K562 (cell line): ENCODE results near the gene RRM2. TPM values are rescaled to one million over a fixed set of nuclear protein-coding genes. Genes with fewer than 3 reads are reported as not detected.

Source experiments
- ATAC-seq: fragments of 200-7000 bp; cut with Tn5 transposase; 3 replicates; pipeline ENCODE4 v1.9.1; 2020; ENCODE audit warnings: moderate library complexity
- BruUV-seq: library from RNA; stranded (reverse); fragments of 400-500 nt; replicated peaks from 2 replicates; lab custom pipeline; 2021; lab: Mats Ljungman, UMichigan
- CTCF ChIA-PET: fragments of 300-600 bp; formaldehyde crosslinking; extraction: SDS; loops from one replicate; lab custom pipeline; 2021; ENCODE audit warnings: low intra/inter-chr PET ratio; lab: Yijun Ruan, JAX
- POLR2A ChIA-PET: fragments of 300-600, 350-650 bp; sonication (Branson Sonifier 250); formaldehyde crosslinking; extraction: SDS; loops from one replicate; lab custom pipeline; 2021; ENCODE audit warnings: antibody characterized with exemption, inconsistent platforms; lab: Yijun Ruan, JAX
- DNase-seq, 4 experiments: peaks; one replicate each; pipeline versions ENCODE4 v3.0.0 to v3.0.0-alpha.2; 2011 to 2018; ENCODE audit warnings: low spot score in 3 of 4, mixed read lengths in 3 of 4; ENCODE audit errors: extremely low read depth in 1 of 4
- FAIRE-seq: peaks from 2 replicates; lab custom pipeline; 2011; peaks lifted over from hg19 to GRCh38; lab: Jason Lieb, UNC
- H2AFZ ChIP-seq: 2 replicates; pipeline ENCODE4 v1.6.0; 2011; ENCODE audit warnings: low read depth, low read length, control low read depth, inconsistent platforms
- H3K27ac ChIP-seq: fragments of 200-600 bp; 3 replicates; pipeline ENCODE4 v1.8.0; 2011; ENCODE audit warnings: low read depth, mild to moderate bottlenecking, control low read depth, inconsistent platforms, low read length, moderate library complexity, mixed read lengths; ENCODE audit errors: extremely low read depth
- H3K27me3 ChIP-seq, 2 experiments: fragments of 300-600 bp in 1 of 2; 2 replicates in 1 of 2; 3 replicates in 1 of 2; pipeline versions ENCODE4 v1.6.0 to v1.8.0; 2011; ENCODE audit warnings: inconsistent platforms in 2 of 2, low read length in 2 of 2, mild to moderate bottlenecking in 1 of 2, mixed read lengths in 1 of 2, moderate library complexity in 1 of 2; ENCODE audit not compliant: control insufficient read depth in 2 of 2, insufficient read depth in 2 of 2
- H3K36me3 ChIP-seq: fragments of 300-600 bp; 3 replicates; pipeline ENCODE4 v1.8.0; 2011; ENCODE audit warnings: mild to moderate bottlenecking, low read length, inconsistent platforms; ENCODE audit not compliant: control insufficient read depth, insufficient read depth
- H3K4me1 ChIP-seq, 2 experiments: fragments of 200-600 bp in 1 of 2; replicated peaks in 1 of 2; 2 replicates in 1 of 2; 3 replicates in 1 of 2; pipeline versions ENCODE4 v1.5.1 to v1.8.0; 2011; ENCODE audit warnings: inconsistent platforms in 2 of 2, low read length in 2 of 2, mild to moderate bottlenecking in 1 of 2, mixed read lengths in 1 of 2, moderate library complexity in 1 of 2; ENCODE audit not compliant: control insufficient read depth in 2 of 2, insufficient read depth in 2 of 2
- H3K4me2 ChIP-seq: 2 replicates; pipeline ENCODE4 v1.6.1; 2011; ENCODE audit warnings: low read length, control low read depth, inconsistent platforms, mixed read lengths; ENCODE audit not compliant: insufficient read depth
- H3K4me3 ChIP-seq: fragments of 200-600 bp; sonication (generic), shearing (Covaris generic); 2 replicates; pipeline ENCODE4 v1.5.1; 2016; ENCODE audit warnings: control low read depth, inconsistent platforms
- H3K79me2 ChIP-seq: fragments of 200-600 bp; 3 replicates; pipeline ENCODE4 v1.8.0; 2011; ENCODE audit warnings: low read length, inconsistent platforms; ENCODE audit not compliant: control insufficient read depth, insufficient read depth
- H3K9ac ChIP-seq, 2 experiments: 2 replicates each; pipeline versions ENCODE4 v1.6.0 to v1.6.1; 2011; ENCODE audit warnings: low read depth in 2 of 2, low read length in 2 of 2, control low read depth in 1 of 2, inconsistent platforms in 1 of 2, mild to moderate bottlenecking in 1 of 2, mixed read lengths in 1 of 2; ENCODE audit not compliant: insufficient read depth in 1 of 2
- H3K9me1 ChIP-seq: one replicate; pipeline ENCODE4 v1.6.0; 2011; ENCODE audit warnings: inconsistent platforms, mild to moderate bottlenecking, low read length, moderate library complexity; ENCODE audit not compliant: control insufficient read depth, insufficient read depth
- H3K9me3 ChIP-seq: replicated peaks from 2 replicates; pipeline ENCODE4 v1.5.1; 2011; ENCODE audit warnings: low read depth, low read length, inconsistent platforms; ENCODE audit not compliant: control insufficient read depth, insufficient read depth
- H4K20me1 ChIP-seq: replicated peaks from 2 replicates; pipeline ENCODE4 v1.6.1; 2011; ENCODE audit warnings: low read length, inconsistent platforms, mixed read lengths; ENCODE audit not compliant: control insufficient read depth, insufficient read depth
- FUS ChIP-seq: fragments of 200-400 bp; formaldehyde crosslinking; optimal IDR thresholded peaks from 2 replicates; pipeline ENCODE3; 2017; ENCODE audit warnings: low read depth, low read length
- PTTG1 ChIP-seq: fragments of 450-650 bp; IDR thresholded peaks from 2 replicates; pipeline ENCODE4 v1.6.1; 2016; ENCODE audit warnings: low read depth, mild to moderate bottlenecking, missing genetic modification characterization, missing compliant biosample characterization
- RAD21 ChIP-seq, 2 experiments: fragments of 250-450 bp in 1 of 2; fragments of 450-650 bp in 1 of 2; sonication (Bioruptor Pico) in 1 of 2; formaldehyde crosslinking in 1 of 2; IDR thresholded peaks in 1 of 2; conservative IDR thresholded peaks in 1 of 2; 2 replicates each; pipeline versions ENCODE4 v1.4.0 to v1.8.0; 2020 to 2022; ENCODE audit warnings: mild to moderate bottlenecking in 2 of 2, moderate library complexity in 1 of 2
- ZNF133 ChIP-seq: fragments of 250-450 bp; sonication (Bioruptor Pico); IDR thresholded peaks from 2 replicates; pipeline ENCODE4 v1.4.0; 2020; ENCODE audit warnings: mild to moderate bottlenecking
- ZNF174 ChIP-seq: fragments of 250-450 bp; sonication (Bioruptor Pico); IDR thresholded peaks from 2 replicates; pipeline ENCODE4 v1.4.0; 2020; ENCODE audit warnings: mild to moderate bottlenecking
- ZNF384 ChIP-seq: IDR thresholded peaks from 2 replicates; pipeline ENCODE4 v1.6.1; 2012; ENCODE audit warnings: low read depth, low read length, improper control_type of control experiment
- ZNF583 ChIP-seq: fragments of 250-450 bp; sonication (Bioruptor Pico); IDR thresholded peaks from 2 replicates; pipeline ENCODE4 v1.4.0; 2020
- WGBS: fragments of 100-300 bp; shearing (Covaris generic); methylation state at CpG from one replicate; pipeline ENCODE4 v1.1.6; 2016; ENCODE audit warnings: low coverage, mixed read lengths; ENCODE audit not compliant: insufficient coverage; ENCODE audit errors: missing lambda C conversion rate; 5-methylcytosine and 5-hydroxymethylcytosine counted together
- in situ Hi-C: fragments of 300-500 bp; cut with MboI; formaldehyde crosslinking; loops from 4 replicates; pipeline ENCODE4 v1.15.0; 2018; ENCODE audit warnings: inconsistent platforms, mixed read lengths
- intact Hi-C: fragments of 100-400 bp; cut with micrococcal nuclease; formaldehyde crosslinking; loops from 2 replicates; pipeline ENCODE4 v1.14.2; 2022
- polyA plus RNA-seq, 8 experiments: library from polyadenylated mRNA; depleted of rRNA in 4 of 8; stranded (reverse) in 5 of 8; unstranded in 3 of 8; fragments of >200 nt; fragmentation: Nextera tagmentation in 2 of 8; fragmentation: Illumina TruSeq in 1 of 8; extraction: Ambion mirVana in 2 of 8; extraction: Trizol in 1 of 8; gene quantifications; 2 replicates each; pipeline versions ENCODE4 v1.2.1 to v1.2.3, GENCODE V29; 2011 to 2014; ENCODE audit warnings: inconsistent platforms in 1 of 8, missing spikeins in 1 of 8
- total RNA-seq, 7 experiments: library from RNA; depleted of rRNA in 6 of 7; stranded (reverse); fragments of >200 nt in 6 of 7; fragmentation: Illumina TruSeq in 2 of 7; extraction: Trizol in 2 of 7; gene quantifications; 2 replicates each; pipeline versions ENCODE4 v1.2.1 to v1.2.3, GENCODE V29; 2011 to 2021; ENCODE audit warnings: low replicate concordance in 1 of 7
- TF ChIP-seq, protein P1 (sequence below): fragments of 450-650 bp; formaldehyde crosslinking; IDR thresholded peaks from 2 replicates; pipeline ENCODE4 v1.4.0; 2022; ENCODE audit warnings: missing genetic modification characterization
- TF ChIP-seq, protein P2 (sequence below): fragments of 250-450 bp; sonication (Bioruptor Pico); IDR thresholded peaks from 2 replicates; pipeline ENCODE4 v1.5.0; 2021; ENCODE audit warnings: mild to moderate bottlenecking, borderline replicate concordance
- TF ChIP-seq, protein P3 (sequence below), 3 experiments: IDR thresholded peaks in 2 of 3; conservative IDR thresholded peaks in 1 of 3; 2 replicates each; pipeline ENCODE4 v1.5.1; 2011 to 2012; ENCODE audit warnings: low read length in 3 of 3, mild to moderate bottlenecking in 3 of 3, control low read depth in 2 of 3, improper control_type of control experiment in 1 of 3, inconsistent platforms in 1 of 3, low read depth in 1 of 3, mixed read lengths in 1 of 3, moderate library complexity in 1 of 3; ENCODE audit not compliant: insufficient read depth in 2 of 3

Gene RRM2
- total and polyA plus RNA-seq, 9 of the 15 experiments (the other 6 are each of a cell fraction or from before 2014, with no cell fraction given): 50.1 to 244 (median 128) TPM

DNA sequence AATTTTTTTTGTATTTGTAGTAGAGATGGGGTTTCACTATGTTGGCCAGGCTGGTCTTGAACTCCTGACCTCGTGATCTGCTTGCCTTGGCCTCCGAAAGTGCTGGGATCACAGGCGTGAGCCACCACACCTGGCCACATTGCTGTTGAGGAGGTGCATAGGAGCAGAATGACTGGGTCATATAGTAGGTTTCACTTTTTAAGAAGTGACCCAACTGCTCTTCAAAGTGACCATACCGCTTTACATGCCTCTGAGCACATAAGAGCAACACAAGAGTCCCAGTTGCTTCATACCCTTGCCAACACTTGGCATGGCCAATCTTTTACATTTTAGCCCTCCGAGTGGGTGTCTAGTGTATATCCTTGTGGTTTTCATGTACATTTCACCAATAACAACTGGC, 28.9 kb downstream of the RRM2 start (continued):
- TF ChIP-seq, protein P1, sequence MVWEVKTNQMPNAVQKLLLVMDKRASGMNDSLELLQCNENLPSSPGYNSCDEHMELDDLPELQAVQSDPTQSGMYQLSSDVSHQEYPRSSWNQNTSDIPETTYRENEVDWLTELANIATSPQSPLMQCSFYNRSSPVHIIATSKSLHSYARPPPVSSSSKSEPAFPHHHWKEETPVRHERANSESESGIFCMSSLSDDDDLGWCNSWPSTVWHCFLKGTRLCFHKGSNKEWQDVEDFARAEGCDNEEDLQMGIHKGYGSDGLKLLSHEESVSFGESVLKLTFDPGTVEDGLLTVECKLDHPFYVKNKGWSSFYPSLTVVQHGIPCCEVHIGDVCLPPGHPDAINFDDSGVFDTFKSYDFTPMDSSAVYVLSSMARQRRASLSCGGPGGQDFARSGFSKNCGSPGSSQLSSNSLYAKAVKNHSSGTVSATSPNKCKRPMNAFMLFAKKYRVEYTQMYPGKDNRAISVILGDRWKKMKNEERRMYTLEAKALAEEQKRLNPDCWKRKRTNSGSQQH (CRISPR knock-in tag): no peak
- TF ChIP-seq, protein P2, sequence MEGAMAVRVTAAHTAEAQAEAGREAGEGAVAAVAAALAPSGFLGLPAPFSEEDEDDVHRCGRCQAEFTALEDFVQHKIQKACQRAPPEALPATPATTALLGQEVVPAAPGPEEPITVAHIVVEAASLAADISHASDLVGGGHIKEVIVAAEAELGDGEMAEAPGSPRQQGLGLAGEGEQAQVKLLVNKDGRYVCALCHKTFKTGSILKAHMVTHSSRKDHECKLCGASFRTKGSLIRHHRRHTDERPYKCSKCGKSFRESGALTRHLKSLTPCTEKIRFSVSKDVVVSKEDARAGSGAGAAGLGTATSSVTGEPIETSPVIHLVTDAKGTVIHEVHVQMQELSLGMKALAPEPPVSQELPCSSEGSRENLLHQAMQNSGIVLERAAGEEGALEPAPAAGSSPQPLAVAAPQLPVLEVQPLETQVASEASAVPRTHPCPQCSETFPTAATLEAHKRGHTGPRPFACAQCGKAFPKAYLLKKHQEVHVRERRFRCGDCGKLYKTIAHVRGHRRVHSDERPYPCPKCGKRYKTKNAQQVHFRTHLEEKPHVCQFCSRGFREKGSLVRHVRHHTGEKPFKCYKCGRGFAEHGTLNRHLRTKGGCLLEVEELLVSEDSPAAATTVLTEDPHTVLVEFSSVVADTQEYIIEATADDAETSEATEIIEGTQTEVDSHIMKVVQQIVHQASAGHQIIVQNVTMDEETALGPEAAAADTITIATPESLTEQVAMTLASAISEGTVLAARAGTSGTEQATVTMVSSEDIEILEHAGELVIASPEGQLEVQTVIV: no peak
- TF ChIP-seq ZNF133 (CRISPR knock-in tag) (no peak), ZNF174 (CRISPR knock-in tag) (no peak), FUS (no peak), ZNF583 (no peak), ZNF384 (no peak)

DNA sequence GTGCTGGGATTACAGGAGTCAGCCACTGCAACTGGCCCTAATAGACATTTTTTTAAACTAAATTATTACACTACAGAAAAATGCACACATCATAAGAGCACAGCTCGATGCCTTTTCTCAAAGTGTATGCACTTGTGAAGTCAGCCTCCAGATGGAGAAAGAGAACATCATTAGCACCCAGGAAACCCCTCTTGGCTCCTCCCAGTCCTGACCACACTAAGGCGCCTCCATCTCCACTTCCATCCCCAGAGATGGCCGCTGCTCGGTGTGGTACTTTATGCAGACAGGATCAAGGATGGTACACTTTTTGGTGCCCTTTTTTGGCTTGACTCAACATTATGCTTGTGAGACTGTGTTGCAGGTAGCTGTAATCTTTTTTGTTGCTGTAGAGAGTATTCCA, 34.8 kb downstream of the RRM2 start:
- Histone ChIP-seq H3K9ac (no peak overlapping the region), H3K4me2 (no peak overlapping the region), H3K4me1 (peaks cover 0 to 11% of the 10 kb centered on the region in 2 experiments; a peak in 1 of 5 replicates), H2AFZ (no peak overlapping the region), H3K27ac (no peak overlapping the region), H3K9me1 (no peaks in the 10 kb centered on the region), H3K27me3 (no peaks in the 10 kb centered on the region), H3K79me2 (no peaks in the 10 kb centered on the region), H3K9me3 (no peaks in the 10 kb centered on the region), H3K4me3 (no peak overlapping the region), H3K36me3 (peaks cover 30% of the 10 kb centered on the region; the same call in 2 of the 3 replicates), H4K20me1 (no peaks in the 10 kb centered on the region)
- ChIA-PET CTCF (no interaction called here), POLR2A (interaction anchor here (0.5 to 1.8 kb wide), 2 partner anchors 12 to 139 kb away, joined by 3 to 4 read pairs; no protein-coding TSS in a partner anchor)
- in situ Hi-C loops (no loop called here), intact Hi-C loops (no loop called here)
- ATAC-seq (peak; percentile 71), DNase-seq (peak in 2 of 4 experiments; percentile 27 to 40), FAIRE-seq (no peak)
- WGBS: 52% methylated on average over 4 of the region's 4 CpGs
- no TSS peak for BruUV-seq
- TF ChIP-seq RAD21 (CRISPR knock-in tag; conservative IDR thresholded peaks at IDR 0.05 in 1 of 2, IDR thresholded peaks at IDR 0.05 in 1 of 2) (peak in 1 of 2 experiments; percentile 13; a peak in 1 of 4 replicates), PTTG1 (tag) (no peak)
- TF ChIP-seq, protein P3, sequence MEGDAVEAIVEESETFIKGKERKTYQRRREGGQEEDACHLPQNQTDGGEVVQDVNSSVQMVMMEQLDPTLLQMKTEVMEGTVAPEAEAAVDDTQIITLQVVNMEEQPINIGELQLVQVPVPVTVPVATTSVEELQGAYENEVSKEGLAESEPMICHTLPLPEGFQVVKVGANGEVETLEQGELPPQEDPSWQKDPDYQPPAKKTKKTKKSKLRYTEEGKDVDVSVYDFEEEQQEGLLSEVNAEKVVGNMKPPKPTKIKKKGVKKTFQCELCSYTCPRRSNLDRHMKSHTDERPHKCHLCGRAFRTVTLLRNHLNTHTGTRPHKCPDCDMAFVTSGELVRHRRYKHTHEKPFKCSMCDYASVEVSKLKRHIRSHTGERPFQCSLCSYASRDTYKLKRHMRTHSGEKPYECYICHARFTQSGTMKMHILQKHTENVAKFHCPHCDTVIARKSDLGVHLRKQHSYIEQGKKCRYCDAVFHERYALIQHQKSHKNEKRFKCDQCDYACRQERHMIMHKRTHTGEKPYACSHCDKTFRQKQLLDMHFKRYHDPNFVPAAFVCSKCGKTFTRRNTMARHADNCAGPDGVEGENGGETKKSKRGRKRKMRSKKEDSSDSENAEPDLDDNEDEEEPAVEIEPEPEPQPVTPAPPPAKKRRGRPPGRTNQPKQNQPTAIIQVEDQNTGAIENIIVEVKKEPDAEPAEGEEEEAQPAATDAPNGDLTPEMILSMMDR (IDR thresholded peaks at IDR 0.05 in 2 of 3, conservative IDR thresholded peaks at IDR 0.05 in 1 of 3; ENCODE audit: insufficient read depth in 2 of 3, low read depth in 1 of 3, low read length in 3 of 3): peak in 1 of 3 experiments; percentile 22; a peak in 2 of 6 replicates
